HUES64 (cell line): Measurements from ENCODE around the gene FBH1.
"Not testable (repeated sequence)": the region's sequence is repeated elsewhere in the genome, so short reads cannot be mapped to it uniquely, and the experiment has no call there.

Experiments used
- H3K27ac ChIP-seq: 2 replicates; pipeline ENCODE4 v1.7.0; 2013; ENCODE audit warnings: low read depth, low read length, inconsistent platforms
- H3K27me3 ChIP-seq: 2 replicates; pipeline ENCODE4 v1.6.1; 2013; ENCODE audit warnings: mild to moderate bottlenecking, low read length; ENCODE audit not compliant: insufficient read depth
- H3K36me3 ChIP-seq: 2 replicates; pipeline ENCODE4 v1.6.1; 2013; ENCODE audit warnings: mild to moderate bottlenecking, low read length; ENCODE audit not compliant: insufficient read depth
- H3K4me1 ChIP-seq: 2 replicates; pipeline ENCODE4 v1.6.1; 2013; ENCODE audit warnings: mild to moderate bottlenecking, low read length, moderate library complexity; ENCODE audit not compliant: insufficient read depth
- H3K4me3 ChIP-seq: 2 replicates; pipeline ENCODE4 v1.5.1; 2013; ENCODE audit warnings: mild to moderate bottlenecking, low read length, moderate library complexity
- H3K9ac ChIP-seq: 2 replicates; pipeline ENCODE4 v1.6.1; 2013; ENCODE audit warnings: mild to moderate bottlenecking, low read depth, low read length
- H3K9me3 ChIP-seq: 2 replicates; pipeline ENCODE4 v1.6.1; 2013; ENCODE audit warnings: low read depth, low read length; ENCODE audit not compliant: insufficient read depth
- whole genome bisulfite sequencing: fragments of 150-250, 120-280 bp; methylation state at CpG from one replicate; pipeline ENCODE4 v1.1.7; 2013; ENCODE audit warnings: missing lambda C conversion rate; 5-methylcytosine and 5-hydroxymethylcytosine counted together

Gene FBH1

GRCh38 chr10:5860066-5860465 is 30.0 kb upstream of the FBH1 start:
- WGBS, result 94% methylated on average over 7 of the region's 7 CpGs
- Histone ChIP-seq H3K4me1 (no peaks in the 10 kb centered on the region), H3K36me3 (no peaks in the 10 kb centered on the region; the same call in 1 of the 2 replicates), H3K4me3 (no peak overlapping the region), H3K27me3 (no peaks in the 10 kb centered on the region), H3K9me3 (no peaks in the 10 kb centered on the region), H3K9ac (no peak overlapping the region), H3K27ac (no peak overlapping the region)

GRCh38 chr10:5862360-5862961 is 27.6 kb upstream of the FBH1 start:
- no peaks in the 10 kb centered on the region for H3K4me1 ChIP-seq
- no peaks in the 10 kb centered on the region; the same call in 1 of the 2 replicates for H3K36me3 ChIP-seq
- no peaks in the 10 kb centered on the region for H3K9me3 ChIP-seq
- H3K9ac ChIP-seq, result no peak overlapping the region
- H3K4me3 ChIP-seq, result no peak overlapping the region
- H3K27me3 ChIP-seq, result no peaks in the 10 kb centered on the region
- 95% methylated on average over 7 of the region's 7 CpGs for WGBS
- no peak overlapping the region for H3K27ac ChIP-seq

GRCh38 chr10:5862981-5863685 is 26.9 kb upstream of the FBH1 start:
- not testable (repeated sequence) for H3K9me3 ChIP-seq, H3K36me3 ChIP-seq, H3K4me1 ChIP-seq, H3K9ac ChIP-seq, H3K4me3 ChIP-seq, H3K27ac ChIP-seq, H3K27me3 ChIP-seq
- WGBS, result 96% methylated on average over 9 of the region's 9 CpGs

- H3K9me3 ChIP-seq, H3K36me3 ChIP-seq, H3K27me3 ChIP-seq, H3K9ac ChIP-seq, H3K27ac ChIP-seq, H3K4me3 ChIP-seq, H3K4me1 ChIP-seq: not testable (repeated sequence)
- 87% methylated on average over 5 of the region's 5 CpGs for WGBS
These were observed 23.5 kb upstream of the FBH1 start for GRCh38 chr10:5866451-5867081.

- not testable (repeated sequence) for H3K27me3 ChIP-seq, H3K9ac ChIP-seq, H3K9me3 ChIP-seq, H3K36me3 ChIP-seq, H3K4me3 ChIP-seq, H3K4me1 ChIP-seq, H3K27ac ChIP-seq
- 77% methylated on average over 3 of the region's 4 CpGs for WGBS
These were observed 22.9 kb upstream of the FBH1 start for GRCh38 chr10:5867091-5867615.

- H3K9me3 ChIP-seq, H3K27ac ChIP-seq, H3K27me3 ChIP-seq, H3K36me3 ChIP-seq, H3K4me1 ChIP-seq, H3K4me3 ChIP-seq, H3K9ac ChIP-seq: not testable (repeated sequence)
- WGBS, result 85% methylated on average over 7 of the region's 8 CpGs
These were observed 21.7 kb upstream of the FBH1 start for GRCh38 chr10:5868383-5868782.

GRCh38 chr10:5869156-5869555 is 20.9 kb upstream of the FBH1 start:
- WGBS, result 91% methylated on average over 3 of the region's 3 CpGs
- H3K9me3 ChIP-seq, result no peaks in the 10 kb centered on the region
- H3K27me3 ChIP-seq, result no peaks in the 10 kb centered on the region
- H3K4me1 ChIP-seq, result no peaks in the 10 kb centered on the region
- H3K36me3 ChIP-seq, result 0 out of 2 replicates have a peak, but pooled peaks cover under 1% of the 10 kb centered on the region
- H3K4me3 ChIP-seq, result no peak overlapping the region
- no peak overlapping the region for H3K9ac ChIP-seq
- H3K27ac ChIP-seq, result no peak overlapping the region

- Histone ChIP-seq H3K9me3 (no peaks in the 10 kb centered on the region), H3K9ac (no peak overlapping the region), H3K4me3 (no peak overlapping the region), H3K36me3 (peaks cover 12% of the 10 kb centered on the region), H3K27ac (no peak overlapping the region), H3K4me1 (no peaks in the 10 kb centered on the region), H3K27me3 (no peaks in the 10 kb centered on the region)
- whole genome bisulfite sequencing, result 89% methylated on average over 5 of the region's 5 CpGs
These were observed 18.4 kb upstream of the FBH1 start for GRCh38 chr10:5871596-5871995.

- H3K27ac ChIP-seq, result no peak overlapping the region
- H3K27me3 ChIP-seq, result no peaks in the 10 kb centered on the region
- no peak overlapping the region for H3K4me3 ChIP-seq
- 75% methylated on average over 8 of the region's 9 CpGs for WGBS
- no peaks in the 10 kb centered on the region for H3K4me1 ChIP-seq
- H3K36me3 ChIP-seq, result peaks cover 31% of the 10 kb centered on the region
- H3K9me3 ChIP-seq, result no peaks in the 10 kb centered on the region
- H3K9ac ChIP-seq, result no peak overlapping the region
These were observed 16.5 kb upstream of the FBH1 start for GRCh38 chr10:5873515-5873995.

- H3K4me3 ChIP-seq, result no peak overlapping the region
- WGBS, result 89% methylated on average over 14 of the region's 14 CpGs
These were observed 13.8 kb upstream of the FBH1 start for GRCh38 chr10:5876181-5876768.

GRCh38 chr10:5877041-5877440 is 13.0 kb upstream of the FBH1 start:
- WGBS, result 96% methylated on average over 7 of the region's 7 CpGs
- not testable (repeated sequence) for H3K4me1 ChIP-seq, H3K27ac ChIP-seq, H3K4me3 ChIP-seq, H3K9me3 ChIP-seq, H3K27me3 ChIP-seq, H3K9ac ChIP-seq
- peaks cover 58% of the 10 kb centered on the region for H3K36me3 ChIP-seq

More at GRCh38 chr10:5876181-5876768, 13.8 kb upstream of the FBH1 start:
- no peak overlapping the region for H3K27ac ChIP-seq
- H3K9me3 ChIP-seq, result no peaks in the 10 kb centered on the region
- H3K9ac ChIP-seq, result no peak overlapping the region
- H3K36me3 ChIP-seq, result peaks cover 56% of the 10 kb centered on the region
- no peaks in the 10 kb centered on the region for H3K4me1 ChIP-seq
- no peaks in the 10 kb centered on the region for H3K27me3 ChIP-seq
